Adrenal gland (tissue), 12 donors: ENCODE results near the gene GRB10. TPM values are rescaled to one million over a fixed set of nuclear protein-coding genes. Genes with fewer than 3 reads are reported as not detected.
A peak's percentile ranks its signal among the peaks of the same experiment; 100 is the strongest.

Source experiments
- DNase-seq, 7 donors: peaks; one replicate each; pipeline ENCODE4 v3.0.0-alpha.2; 2019 to 2020
- H3K27ac ChIP-seq, 5 donors: fragments of 200-600 bp; sonication (generic) in 4 of 5; 1 replicate in 3 of 5; 2 replicates in 2 of 5; pipeline versions ENCODE4 v1.5.1 to v1.8.0; 2016 to 2020; ENCODE audit warnings: mild to moderate bottlenecking in 1 of 5
- H3K27me3 ChIP-seq: fragments of 200-600 bp; 2 replicates; pipeline ENCODE4 v1.8.0; 2021
- H3K36me3 ChIP-seq, 2 donors: fragments of 200-600 bp; replicated peaks in 1 of 2; 1 replicate in 1 of 2; 2 replicates in 1 of 2; pipeline versions ENCODE4 v1.5.1 to v1.8.0; 2018 to 2022
- H3K4me1 ChIP-seq, 2 donors: fragments of 200-600 bp; replicated peaks in 1 of 2; 1 replicate in 1 of 2; 2 replicates in 1 of 2; pipeline versions ENCODE4 v1.5.1 to v1.8.0; 2018 to 2021
- H3K4me3 ChIP-seq, 4 donors: fragments of 200-600 bp; sonication (generic) in 3 of 4; one replicate each; pipeline ENCODE4 v1.5.1; 2016 to 2018
- H3K9me3 ChIP-seq, 3 donors: fragments of 200-600 bp; sonication (generic) in 1 of 3; replicated peaks in 1 of 3; 1 replicate in 2 of 3; 2 replicates in 1 of 3; pipeline versions ENCODE4 v1.5.1 to v1.8.0; 2016 to 2021
- POLR2A ChIP-seq, 2 donors: fragments of 450-650 bp; IDR thresholded peaks; one replicate each; pipeline ENCODE4 v1.6.1; 2017; ENCODE audit warnings: antibody characterized with exemption in 2 of 2, mild to moderate bottlenecking in 2 of 2, moderate library complexity in 1 of 2
- WGBS, 4 donors: extraction: QIAGEN DNeasy Blood & Tissue Kit in 2 of 4; methylation state at CpG; one replicate each; pipeline versions ENCODE4 v1.1.5 to v1.1.7; 2013 to 2017; 5-methylcytosine and 5-hydroxymethylcytosine counted together
- intact Hi-C, 2 donors: fragments of 100-400 bp; cut with DNase I; formaldehyde crosslinking; loops; one replicate each; pipeline versions ENCODE4 v1.14.1 to v1.15.0; 2022 to 2023
- polyA plus RNA-seq, 3 donors: library from polyadenylated mRNA; stranded (reverse); fragments of 200-250 nt in 2 of 3; fragments of 350-450 nt in 1 of 3; fragmentation: Illumina TruSeq in 1 of 3; extraction: RNeasy Lipid Tissue Mini Kit (QIAGEN cat#74804) in 1 of 3; gene quantifications; one replicate each; pipeline ENCODE4 v1.2.3, GENCODE V29; 2013 to 2014
- total RNA-seq, 9 donors: library from RNA; depleted of rRNA in 4 of 9; stranded (reverse); fragments of >200 nt in 4 of 9; fragments of 120-200 nt in 1 of 9; fragmentation: NEBNext Ultra II Directional in 1 of 9; extraction: Animal tissue kit (Norgen Biotek cat#: 25700) in 1 of 9; gene quantifications; one replicate each; pipeline versions ENCODE4 v1.1.0 to v1.2.4, GENCODE V29; 2013 to 2023
- TF ChIP-seq, protein P1 (sequence below), 6 experiments: fragments of 450-650 bp in 4 of 6; fragments of 200-600 bp in 2 of 6; sonication (generic) in 1 of 6; IDR thresholded peaks; 1 replicate in 5 of 6; 2 replicates in 1 of 6; pipeline versions ENCODE4 v1.5.1 to v1.8.0; 2016 to 2021; ENCODE audit warnings: antibody characterized with exemption in 6 of 6, mild to moderate bottlenecking in 2 of 6, moderate library complexity in 1 of 6
- donor health status: healthy with polysubstance abuse.
- donor health status: Bipolar disorder and iron deficiency.
- donor health status: DM: yes; HTN: yes; CAD: no.
- donor health status: DM: no; HTN: no; CAD: no.
- donor health status: DM: no; HTN: no; CAD: no.
- donor health status: DM: yes; HTN: yes; CAD: no.

GRB10 gene
- total and polyA plus RNA-seq, 12 donors = 33.5 to 158 (median 67.3) TPM

DNA sequence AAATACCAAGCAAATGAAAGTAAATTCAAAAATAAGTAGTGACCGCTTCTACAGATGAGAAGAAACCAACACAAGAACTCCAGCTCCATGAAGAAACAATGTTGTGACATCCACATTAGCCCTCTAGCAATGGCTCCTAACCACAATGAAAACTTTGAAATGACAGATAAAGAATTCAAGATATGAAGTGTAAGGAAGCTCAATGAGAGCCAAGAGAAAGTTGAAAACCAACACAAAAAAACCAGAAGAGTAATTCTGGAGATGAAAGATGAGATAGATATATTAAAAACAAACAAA is 149.3 kb downstream of the GRB10 start:
- no peaks in the 10 kb centered on the region for H3K27me3 ChIP-seq
- no peak overlapping the region for H3K4me3 ChIP-seq
- no peaks in the 10 kb centered on the region for H3K4me1 ChIP-seq
- H3K9me3 ChIP-seq = no peaks in the 10 kb centered on the region
- no peaks in the 10 kb centered on the region for H3K36me3 ChIP-seq
- H3K27ac ChIP-seq = no peak overlapping the region
- TF ChIP-seq, protein P1, sequence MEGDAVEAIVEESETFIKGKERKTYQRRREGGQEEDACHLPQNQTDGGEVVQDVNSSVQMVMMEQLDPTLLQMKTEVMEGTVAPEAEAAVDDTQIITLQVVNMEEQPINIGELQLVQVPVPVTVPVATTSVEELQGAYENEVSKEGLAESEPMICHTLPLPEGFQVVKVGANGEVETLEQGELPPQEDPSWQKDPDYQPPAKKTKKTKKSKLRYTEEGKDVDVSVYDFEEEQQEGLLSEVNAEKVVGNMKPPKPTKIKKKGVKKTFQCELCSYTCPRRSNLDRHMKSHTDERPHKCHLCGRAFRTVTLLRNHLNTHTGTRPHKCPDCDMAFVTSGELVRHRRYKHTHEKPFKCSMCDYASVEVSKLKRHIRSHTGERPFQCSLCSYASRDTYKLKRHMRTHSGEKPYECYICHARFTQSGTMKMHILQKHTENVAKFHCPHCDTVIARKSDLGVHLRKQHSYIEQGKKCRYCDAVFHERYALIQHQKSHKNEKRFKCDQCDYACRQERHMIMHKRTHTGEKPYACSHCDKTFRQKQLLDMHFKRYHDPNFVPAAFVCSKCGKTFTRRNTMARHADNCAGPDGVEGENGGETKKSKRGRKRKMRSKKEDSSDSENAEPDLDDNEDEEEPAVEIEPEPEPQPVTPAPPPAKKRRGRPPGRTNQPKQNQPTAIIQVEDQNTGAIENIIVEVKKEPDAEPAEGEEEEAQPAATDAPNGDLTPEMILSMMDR (IDR thresholded peaks at IDR 0.05) = no peak
- TF ChIP-seq POLR2A (IDR thresholded peaks at IDR 0.05) = no peak
- intact Hi-C loops = loop anchor here in 1 of 2 donors (5.0 kb wide), 1 partner anchor 166 kb away; no protein-coding TSS in a partner anchor
- WGBS, 4 donors = 91 to 96% (median 94%) methylated on average over 1 of the region's 1 CpG
- no peak for DNase-seq

DNA sequence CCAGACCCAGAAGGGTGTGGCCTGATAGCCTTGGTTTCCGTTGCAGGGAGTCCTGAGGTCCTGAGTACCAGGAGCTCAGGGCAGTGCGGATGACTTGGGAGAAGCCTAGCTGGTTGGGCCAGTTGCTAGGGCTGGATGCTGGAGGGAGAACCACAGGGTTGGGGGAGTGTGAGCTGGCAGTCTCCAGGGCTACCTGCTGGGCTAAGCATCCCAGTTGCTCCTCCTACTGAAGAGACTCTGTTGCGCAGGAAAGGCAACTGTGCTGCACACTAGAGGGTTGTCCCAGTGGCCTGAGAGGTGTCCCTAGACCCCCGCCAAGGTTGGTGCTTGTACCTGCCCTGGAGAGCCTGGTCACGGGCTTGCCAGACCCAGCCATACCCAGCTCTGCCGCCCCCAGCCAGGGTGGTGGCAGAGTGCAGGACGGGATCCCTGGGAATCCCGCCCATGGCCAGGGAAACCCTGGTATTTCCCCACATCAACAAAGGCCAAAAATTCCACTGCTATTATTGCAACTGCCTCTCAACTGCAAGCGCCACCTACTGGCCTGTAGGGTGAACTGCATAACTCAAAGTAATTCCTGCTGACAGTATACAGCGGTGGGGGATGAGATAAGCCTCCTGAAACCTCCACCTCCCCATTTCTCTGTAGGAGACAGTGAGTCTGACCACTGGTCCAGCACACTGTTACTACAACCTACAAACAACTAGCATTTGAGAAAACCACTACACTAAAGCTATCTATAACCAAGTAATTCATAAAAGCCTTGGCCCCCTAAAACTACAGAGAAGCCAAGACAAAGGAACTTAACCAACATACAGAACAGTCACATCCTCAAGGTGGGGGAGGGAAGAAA is 149.9 kb downstream of the GRB10 start:
- Histone ChIP-seq H3K27me3 (no peaks in the 10 kb centered on the region), H3K4me3 (no peak overlapping the region), H3K4me1 (no peaks in the 10 kb centered on the region), H3K9me3 (no peaks in the 10 kb centered on the region), H3K36me3 (no peaks in the 10 kb centered on the region), H3K27ac (no peak overlapping the region)
- TF ChIP-seq, protein P1 (IDR thresholded peaks at IDR 0.05) = peak; percentile 60 to 82 (median 74)
- no peak for TF ChIP-seq POLR2A (IDR thresholded peaks at IDR 0.05)
- WGBS, 4 donors = 59 to 66% (median 64%) methylated on average over 3 to 10 of the region's 10 CpGs
- DNase-seq = peak in 5 of 7 donors; percentile 41 to 77 (median 60)
- intact Hi-C loops = loop anchor here in 1 of 2 donors (5.0 kb wide), 1 partner anchor 165 kb away; no protein-coding TSS in a partner anchor

DNA sequence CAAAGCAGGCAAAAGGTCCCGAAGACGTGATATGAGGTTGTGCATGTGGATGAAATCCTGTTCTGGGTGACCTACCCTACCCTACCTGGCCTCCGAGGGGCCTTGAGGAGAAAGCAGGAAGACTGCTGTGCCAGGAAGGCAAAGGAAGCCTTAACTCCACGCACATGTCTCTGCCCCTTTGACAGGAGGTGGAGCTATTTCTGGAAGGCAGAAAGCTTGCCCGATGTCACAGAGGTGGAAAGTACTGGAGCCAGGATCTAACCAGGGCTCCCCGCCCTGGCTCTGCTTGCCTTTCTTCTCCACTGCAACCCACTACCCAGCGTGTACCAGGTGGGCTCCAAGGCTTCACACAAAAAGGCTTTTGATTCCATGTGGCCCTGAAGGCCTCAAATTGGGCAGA is 151.1 kb downstream of the GRB10 start:
- Histone ChIP-seq H3K9me3 (no peaks in the 10 kb centered on the region), H3K27me3 (no peaks in the 10 kb centered on the region), H3K36me3 (peaks cover 0 to under 1% of the 10 kb centered on the region in 2 donors), H3K4me3 (no peak overlapping the region), H3K4me1 (no peaks in the 10 kb centered on the region), H3K27ac (no peak overlapping the region)
- DNase-seq = no peak
- intact Hi-C loops = loop anchor here in 1 of 2 donors (5.0 kb wide), 1 partner anchor 164 kb away; no protein-coding TSS in a partner anchor
- TF ChIP-seq POLR2A (IDR thresholded peaks at IDR 0.05) = no peak
- TF ChIP-seq, protein P1 (IDR thresholded peaks at IDR 0.05) = no peak
- WGBS, 4 donors = 84 to 88% (median 85%) methylated on average over 7 of the region's 7 CpGs

DNA sequence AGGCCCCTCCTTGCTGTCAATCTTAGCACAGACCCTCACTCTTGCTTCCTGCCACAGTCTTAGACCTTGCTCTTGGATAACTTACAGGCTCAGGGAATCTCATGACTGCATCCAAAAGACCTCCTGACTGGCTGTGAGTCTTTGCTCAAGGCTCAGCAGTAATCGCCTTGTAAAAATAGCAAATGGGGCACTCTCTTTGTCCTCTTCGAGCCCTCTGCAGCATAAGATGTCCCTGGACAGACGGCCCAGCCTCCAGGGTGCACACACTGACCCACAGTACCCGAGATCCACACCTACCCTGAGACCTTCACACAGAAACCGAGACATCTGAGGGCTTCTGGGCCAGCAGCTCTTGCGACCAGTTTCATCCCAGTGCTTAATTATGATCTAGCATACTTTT is 151.6 kb downstream of the GRB10 start:
- H3K4me1 ChIP-seq = no peaks in the 10 kb centered on the region
- DNase-seq = no peak
- H3K27me3 ChIP-seq = no peaks in the 10 kb centered on the region
- TF ChIP-seq, protein P1 (IDR thresholded peaks at IDR 0.05) = no peak
- no peak for TF ChIP-seq POLR2A (IDR thresholded peaks at IDR 0.05)
- intact Hi-C loops = loop anchor here in 1 of 2 donors (5.0 kb wide), 1 partner anchor 164 kb away; no protein-coding TSS in a partner anchor
- H3K4me3 ChIP-seq = no peak overlapping the region
- H3K27ac ChIP-seq = no peak overlapping the region
- H3K9me3 ChIP-seq = no peaks in the 10 kb centered on the region
- peaks cover 0 to 6% of the 10 kb centered on the region in 2 donors for H3K36me3 ChIP-seq
- WGBS, 4 donors = 88 to 92% (median 89%) methylated on average over 6 of the region's 6 CpGs
